CD4-positive, alpha-beta memory T cell (primary cell): ENCODE data around the gene ARVCF. TPM values are rescaled to one million over a fixed set of nuclear protein-coding genes. Genes with fewer than 3 reads are reported as not detected.
"Not testable (repeated sequence)": the region's sequence is repeated elsewhere in the genome, so short reads cannot be mapped to it uniquely, and the experiment has no call there.

Source experiments
- CTCF ChIA-PET: fragments of 350-600 bp; sonication (Branson Sonifier 250); formaldehyde crosslinking; loops from one replicate; lab custom pipeline; 2021; ENCODE audit warnings: inconsistent platforms; ENCODE audit not compliant: partially characterized antibody; lab: Charles Lee
- POLR2A ChIA-PET: fragments of 350-600 bp; sonication (Branson Sonifier 250); formaldehyde crosslinking; loops from one replicate; lab custom pipeline; 2021; ENCODE audit not compliant: partially characterized antibody; lab: Charles Lee
- DNase-seq, 5 donors: peaks; one replicate each; pipeline versions ENCODE4 v3.0.0 to v3.0.0-alpha.2; 2020 to 2022; ENCODE audit warnings: mixed read lengths in 1 of 5
- H3K27ac ChIP-seq: one replicate; pipeline ENCODE4 v1.7.0; 2013; ENCODE audit warnings: low read depth, low read length
- H3K27me3 ChIP-seq: 2 replicates; pipeline ENCODE4 v1.7.0; 2013; ENCODE audit warnings: mild to moderate bottlenecking, low read length, moderate library complexity; ENCODE audit not compliant: insufficient read depth
- H3K36me3 ChIP-seq: 2 replicates; pipeline ENCODE4 v1.7.0; 2013; ENCODE audit warnings: mild to moderate bottlenecking, low read length, moderate library complexity; ENCODE audit not compliant: insufficient read depth
- H3K4me1 ChIP-seq: 2 replicates; pipeline ENCODE4 v1.7.0; 2013; ENCODE audit warnings: mild to moderate bottlenecking, low read length, moderate library complexity; ENCODE audit not compliant: insufficient read depth
- H3K4me3 ChIP-seq, 2 donors: one replicate each; pipeline ENCODE4 v1.7.0; 2013; ENCODE audit warnings: low read length in 2 of 2, mild to moderate bottlenecking in 1 of 2
- H3K9me3 ChIP-seq, 2 donors: one replicate each; pipeline ENCODE4 v1.7.0; 2013; ENCODE audit warnings: low read length in 2 of 2, control low read depth in 1 of 2; ENCODE audit not compliant: control insufficient read depth in 1 of 2
- H3K27ac Mint-ChIP-seq, 7 donors: one replicate each; pipeline ENCODE4 v1.8.0; 2020 to 2021; ENCODE audit warnings: mixed read lengths in 7 of 7, mild to moderate bottlenecking in 6 of 7, inconsistent platforms in 3 of 7, moderate library complexity in 3 of 7
- H3K27me3 Mint-ChIP-seq, 2 donors: one replicate each; pipeline ENCODE4 v1.8.0; 2020 to 2021; ENCODE audit warnings: mixed read lengths in 2 of 2
- H3K36me3 Mint-ChIP-seq, 2 donors: one replicate each; pipeline ENCODE4 v1.8.0; 2020 to 2021; ENCODE audit warnings: mixed read lengths in 2 of 2, inconsistent platforms in 1 of 2, mild to moderate bottlenecking in 1 of 2
- H3K4me1 Mint-ChIP-seq, 4 donors: one replicate each; pipeline ENCODE4 v1.8.0; 2020 to 2021; ENCODE audit warnings: mixed read lengths in 4 of 4, mild to moderate bottlenecking in 1 of 4
- H3K4me3 Mint-ChIP-seq, 8 donors: one replicate each; pipeline ENCODE4 v1.8.0; 2020 to 2021; ENCODE audit warnings: mixed read lengths in 8 of 8, mild to moderate bottlenecking in 7 of 8, moderate library complexity in 6 of 8, inconsistent platforms in 3 of 8
- H3K9me3 Mint-ChIP-seq, 8 donors: one replicate each; pipeline ENCODE4 v1.8.0; 2020 to 2021; ENCODE audit warnings: mixed read lengths in 8 of 8, mild to moderate bottlenecking in 5 of 8, inconsistent platforms in 3 of 8, moderate library complexity in 1 of 8
- intact Hi-C: fragments of 100-400 bp; cut with micrococcal nuclease; formaldehyde crosslinking; loops from one replicate; pipeline ENCODE4 v1.15.1; 2023
- polyA plus RNA-seq, 2 donors: library from polyadenylated mRNA; unstranded; fragments of 300-500 nt; fragmentation: Illumina TruSeq; gene quantifications; one replicate each; pipeline ENCODE4 v1.2.3, GENCODE V29; 2021
- total RNA-seq, 2 experiments: library from RNA; stranded (reverse); gene quantifications; one replicate each; pipeline ENCODE4 v1.2.3, GENCODE V29; 2021

Gene ARVCF
- total and polyA plus RNA-seq, 4 experiments from 2014 or later = 0.28 to 4.2 (median 3.5) TPM; not detected in 1

DNA sequence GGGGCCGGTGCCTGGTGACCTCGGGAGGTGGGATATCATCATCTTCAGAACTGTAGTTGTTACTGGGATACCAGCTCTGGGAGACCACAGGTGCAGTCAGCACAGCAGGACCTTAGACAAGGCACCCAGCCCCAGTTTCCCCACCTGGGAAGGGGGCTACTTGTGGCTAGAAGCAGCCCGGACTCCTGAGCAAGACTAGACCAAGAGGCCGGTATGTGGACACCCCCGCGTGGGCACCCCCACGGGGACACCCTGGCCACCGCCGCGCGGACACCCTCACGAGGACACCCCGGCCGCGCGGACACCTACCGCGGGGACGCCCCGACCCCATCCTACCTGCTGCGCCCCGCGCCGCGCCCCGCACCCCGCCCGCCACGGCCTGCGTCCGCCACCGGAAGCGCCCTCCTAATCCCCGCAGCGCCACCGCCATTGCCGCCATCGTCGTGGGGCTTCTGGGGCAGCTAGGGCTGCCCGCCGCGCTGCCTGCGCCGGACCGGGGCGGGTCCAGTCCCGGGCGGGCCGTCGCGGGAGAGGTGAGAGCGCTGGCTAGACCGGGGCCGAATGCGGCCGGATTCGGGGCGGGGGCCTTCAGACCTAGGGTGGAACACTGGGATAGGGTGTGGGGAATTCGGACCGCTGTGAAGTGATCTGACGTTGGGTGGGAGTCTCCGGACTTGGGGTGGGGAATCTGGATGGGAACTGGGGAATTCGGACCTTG lies 75.1 kb downstream of the ARVCF start, which contains the start of the genes COMT and TXNRD2:
TSS of gene COMT (plus strand) at position 408 of the 718 bp plus-strand sequence. CDS start 20,755 bp downstream, outside the sequence.
TSS of gene TXNRD2 (minus strand) at position 454 of the 718 bp plus-strand sequence. CDS start at position 439, 15 bp downstream.
- peak within 1 kb of the TSS; percentile 72 to 91 for H3K4me3 ChIP-seq

DNA sequence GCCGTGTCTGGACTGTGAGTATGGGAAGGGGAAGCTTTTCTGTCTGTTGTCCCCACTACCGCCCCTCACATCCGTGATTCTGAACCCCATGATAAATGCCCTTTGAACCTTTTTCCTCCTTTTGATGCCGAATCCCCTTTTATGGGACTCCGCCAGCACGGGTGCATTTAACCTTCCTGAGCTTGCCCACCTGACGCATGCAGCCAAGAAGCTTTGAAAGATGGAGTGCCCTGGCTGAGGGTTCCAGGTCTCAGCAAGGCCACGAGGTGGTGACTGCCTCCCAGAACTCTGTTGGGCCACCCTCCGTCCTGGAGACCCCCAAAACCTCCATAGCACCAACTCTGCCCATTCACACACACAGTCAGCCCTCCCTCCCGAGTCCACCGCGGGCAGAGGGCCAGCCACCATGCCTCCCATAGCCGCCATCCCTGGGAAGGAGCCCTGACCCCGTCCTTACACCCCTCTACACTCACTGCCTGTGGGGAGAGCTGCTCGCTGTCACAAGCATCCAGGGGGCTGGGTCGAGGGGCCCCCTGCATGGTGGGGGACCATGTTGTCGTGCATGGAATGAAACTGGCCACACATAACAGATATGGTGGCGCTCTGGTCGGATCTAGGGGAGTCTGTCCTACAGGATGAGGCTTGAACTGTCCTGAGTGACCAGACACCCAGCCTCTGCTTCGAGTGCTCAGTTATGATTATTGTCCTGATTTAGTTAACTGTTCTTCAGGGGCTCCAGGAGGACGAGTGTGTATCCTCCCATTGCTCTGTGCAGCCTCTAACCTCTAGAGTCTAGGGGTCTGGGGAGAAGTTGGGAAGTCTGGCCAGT lies 75.9 kb downstream of the ARVCF start:
- Histone ChIP-seq H3K4me1 (peaks cover 31% of the 10 kb centered on the region), H3K36me3 (peaks cover 4% of the 10 kb centered on the region), H3K9me3 (no peaks in the 10 kb centered on the region), H3K4me3 (peak overlapping the region; percentile 72 to 91), H3K27me3 (no peaks in the 10 kb centered on the region), H3K27ac (peak overlapping the region; percentile 80)
- intact Hi-C loops = no loop called here
- H3K4me1 Mint-ChIP-seq = peaks cover 20 to 45% (median 36%) of the 10 kb centered on the region in 4 donors
- peaks cover 24 to 29% of the 10 kb centered on the region in 2 donors for H3K36me3 Mint-ChIP-seq
- peak overlapping the region; percentile 84 to 97 (median 92) for H3K27ac Mint-ChIP-seq
- no peaks in the 10 kb centered on the region for H3K27me3 Mint-ChIP-seq
- POLR2A ChIA-PET = interaction anchor here (0.8 to 2.6 kb wide), 9 partner anchors 49 to 359 kb away, joined by 4 to 17 read pairs (median 6); partner anchors contain the start of genes GNB1L, RANBP1, RTL10 and TRMT2A
- DNase-seq = no peak
- H3K4me3 Mint-ChIP-seq = peak overlapping the region; percentile 92 to 95 (median 93)
- peaks cover 3 to 15% (median 10%) of the 10 kb centered on the region in 8 donors for H3K9me3 Mint-ChIP-seq
- CTCF ChIA-PET = interaction anchor here (0.9 to 1.5 kb wide), 2 partner anchors 210 to 262 kb away, joined by 3 read pairs; no protein-coding TSS in a partner anchor

More for the DNA sequence above, 75.1 kb downstream of the ARVCF start, which contains the start of the genes COMT and TXNRD2:
- H3K36me3 Mint-ChIP-seq = peaks cover 16 to 21% of the 10 kb centered on the region in 2 donors
- no peaks in the 10 kb centered on the region for H3K27me3 ChIP-seq
- intact Hi-C loops = no loop called here
- H3K9me3 Mint-ChIP-seq = peaks cover 2 to 7% (median 3%) of the 10 kb centered on the region in 8 donors
- H3K27ac Mint-ChIP-seq = peak within 1 kb of the TSS; percentile 85 to 97 (median 96)
- H3K4me3 Mint-ChIP-seq = peak within 1 kb of the TSS; percentile 92 to 96 (median 94)
- H3K9me3 ChIP-seq = no peaks in the 10 kb centered on the region
- ChIA-PET CTCF (interaction anchor here (0.9 to 1.5 kb wide), 2 partner anchors 211 to 263 kb away, joined by 3 read pairs; no protein-coding TSS in a partner anchor), POLR2A (interaction anchor here (0.9 to 2.6 kb wide), 13 partner anchors 8 to 494 kb away, joined by 3 to 17 read pairs (median 6); partner anchors contain the start of genes C22orf39, GNB1L, RANBP1 and RTL10)
- H3K4me1 Mint-ChIP-seq = peaks cover 22 to 49% (median 39%) of the 10 kb centered on the region in 4 donors
- H3K4me1 ChIP-seq = peaks cover 31% of the 10 kb centered on the region
- DNase-seq = peak; percentile 61 to 70 (median 69)
- H3K27me3 Mint-ChIP-seq = no peaks in the 10 kb centered on the region
- H3K27ac ChIP-seq = peak within 1 kb of the TSS; percentile 80
- H3K36me3 ChIP-seq = peaks cover 4% of the 10 kb centered on the region

DNA sequence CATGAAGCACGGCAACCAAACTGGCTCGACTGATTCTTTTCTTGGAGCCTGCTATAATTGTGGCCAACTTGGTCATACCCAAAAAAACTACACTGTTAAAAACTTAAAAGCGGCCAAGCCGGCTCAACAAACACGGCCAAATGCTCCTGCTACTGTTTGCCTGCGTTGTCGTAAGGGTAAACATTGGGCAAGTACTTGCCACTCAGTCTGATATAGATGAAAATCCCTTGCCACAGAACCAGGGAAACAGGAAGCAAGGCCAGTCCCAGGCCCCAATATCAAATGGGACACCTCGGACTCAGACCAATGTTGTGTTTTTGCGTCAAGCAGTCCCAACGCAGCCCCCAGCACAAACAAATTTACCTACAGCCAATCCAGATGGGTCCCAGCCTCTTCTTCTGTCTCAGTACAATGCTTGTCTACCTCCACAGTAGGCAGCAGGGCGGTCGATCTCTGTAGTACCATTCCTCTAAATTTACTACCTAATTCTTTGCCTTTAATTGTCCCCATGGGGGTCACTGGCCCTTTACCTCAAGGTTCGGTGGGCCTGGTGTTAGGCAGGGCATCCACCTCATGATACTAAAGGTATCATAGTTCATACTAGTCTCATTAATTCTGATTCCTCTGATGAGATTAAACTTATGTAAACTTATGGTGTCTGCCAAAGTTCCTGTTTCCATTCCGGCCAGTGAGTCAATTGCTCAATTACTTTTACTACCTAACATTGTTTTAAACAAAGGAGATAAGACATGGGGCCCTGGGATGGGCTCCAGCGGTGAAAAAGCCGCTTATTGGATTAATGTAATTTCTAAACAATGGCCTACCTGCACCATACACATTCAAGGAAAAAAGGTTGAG lies 78.8 kb downstream of the ARVCF start:
- no peak for DNase-seq
- H3K4me1 Mint-ChIP-seq = peaks cover 12 to 33% (median 24%) of the 10 kb centered on the region in 4 donors
- H3K27me3 ChIP-seq = no peaks in the 10 kb centered on the region
- peaks cover 30 to 35% of the 10 kb centered on the region in 2 donors for H3K36me3 Mint-ChIP-seq
- H3K4me1 ChIP-seq = peaks cover 19% of the 10 kb centered on the region
- intact Hi-C loops = no loop called here
- peak overlapping the region in 2 of 7 donors; percentile 13 to 65 for H3K27ac Mint-ChIP-seq
- H3K4me3 Mint-ChIP-seq = peak overlapping the region in 1 of 8 donors; percentile 1
- POLR2A ChIA-PET = no interaction called here
- CTCF ChIA-PET = no interaction called here
- no peak overlapping the region for H3K27ac ChIP-seq
- no peak overlapping the region for H3K4me3 ChIP-seq
- no peaks in the 10 kb centered on the region for H3K27me3 Mint-ChIP-seq
- peaks cover 3 to 20% (median 15%) of the 10 kb centered on the region in 8 donors for H3K9me3 Mint-ChIP-seq
- H3K9me3 ChIP-seq = no peaks in the 10 kb centered on the region
- peaks cover 4% of the 10 kb centered on the region for H3K36me3 ChIP-seq

DNA sequence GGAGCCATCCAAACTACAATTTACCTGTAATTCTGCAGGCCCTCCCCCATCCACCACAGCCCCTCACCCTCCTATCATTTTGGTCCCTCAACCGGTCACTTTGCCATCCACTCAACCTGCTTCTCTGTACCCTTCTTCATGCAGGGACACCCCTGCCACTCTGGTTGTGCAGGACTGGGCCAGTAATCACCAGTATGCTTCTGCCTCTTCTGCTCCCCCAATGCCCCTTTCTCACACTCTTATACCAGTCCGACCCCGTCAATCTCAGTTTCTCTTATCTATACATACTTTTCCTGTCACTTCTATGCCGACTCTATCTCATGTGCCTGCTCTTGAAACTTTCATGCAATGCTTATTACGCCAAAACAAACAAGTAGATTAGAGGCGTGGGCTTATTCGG lies 80.1 kb downstream of the ARVCF start:
- POLR2A ChIA-PET = no interaction called here
- no peak overlapping the region for H3K4me3 Mint-ChIP-seq
- no peaks in the 10 kb centered on the region for H3K27me3 Mint-ChIP-seq

DNA sequence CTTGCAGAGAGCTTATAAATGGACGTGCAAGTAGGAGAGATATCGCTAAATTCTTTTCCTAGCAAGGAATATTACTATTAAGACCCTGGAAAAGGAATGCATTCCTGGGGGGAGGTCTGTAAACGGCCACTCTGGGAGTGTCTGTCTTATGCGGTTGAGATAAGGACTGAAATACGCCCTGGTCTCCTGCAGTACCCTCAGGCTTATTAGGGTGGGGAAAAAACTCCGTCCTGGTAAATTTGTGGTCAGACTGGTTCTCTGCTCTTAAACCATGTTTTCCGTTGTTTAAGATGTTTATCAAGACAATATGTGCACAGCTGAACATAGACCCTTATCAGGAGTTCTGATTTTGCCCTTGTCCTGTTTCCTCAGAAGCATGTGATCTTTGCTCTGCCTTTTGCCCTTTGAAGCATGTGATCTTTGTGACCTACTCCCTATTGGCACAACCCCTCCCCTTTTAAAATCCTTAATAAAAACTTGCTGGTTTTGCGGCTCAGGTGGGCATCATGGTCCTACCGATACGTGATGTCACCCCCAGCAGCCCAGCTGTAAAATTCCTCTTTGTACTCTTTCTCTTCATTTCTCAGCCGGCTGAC lies 81.4 kb downstream of the ARVCF start:
- Mint-ChIP-seq H3K36me3 (peaks cover 30 to 31% of the 10 kb centered on the region in 2 donors), H3K4me1 (peaks cover 6 to 15% (median 9%) of the 10 kb centered on the region in 4 donors), H3K9me3 (peaks cover 3 to 20% (median 16%) of the 10 kb centered on the region in 8 donors)
- H3K4me3 Mint-ChIP-seq, intact Hi-C loops, H3K9me3 ChIP-seq, POLR2A ChIA-PET, CTCF ChIA-PET, H3K27me3 ChIP-seq, H3K36me3 ChIP-seq, DNase-seq, H3K27ac Mint-ChIP-seq, H3K27ac ChIP-seq, H3K27me3 Mint-ChIP-seq, H3K4me3 ChIP-seq, H3K4me1 ChIP-seq: not testable (repeated sequence)

More for the DNA sequence above, 80.1 kb downstream of the ARVCF start:
- peaks cover 3 to 20% (median 15%) of the 10 kb centered on the region in 8 donors for H3K9me3 Mint-ChIP-seq
- H3K27ac ChIP-seq = no peak overlapping the region
- H3K36me3 Mint-ChIP-seq = peaks cover 30 to 33% of the 10 kb centered on the region in 2 donors
- no peak overlapping the region for H3K27ac Mint-ChIP-seq
- peaks cover 8 to 23% (median 16%) of the 10 kb centered on the region in 4 donors for H3K4me1 Mint-ChIP-seq
- no peaks in the 10 kb centered on the region for H3K27me3 ChIP-seq
- no peaks in the 10 kb centered on the region for H3K9me3 ChIP-seq
- no peak overlapping the region for H3K4me3 ChIP-seq
- CTCF ChIA-PET = no interaction called here
- no peak for DNase-seq
- H3K4me1 ChIP-seq = peaks cover 12% of the 10 kb centered on the region
- intact Hi-C loops = no loop called here
- H3K36me3 ChIP-seq = peaks cover 4% of the 10 kb centered on the region
